Activated naive CD4-positive, alpha-beta T cell treated with anti-CD3 and anti-CD28 coated beads, Interleukin-2, amount 50 U/mL, for 16 hours (primary cell): ENCODE measurements around the gene PELO.

Experiments used
- DNase-seq: peaks from one replicate; pipeline ENCODE4 v3.0.0-alpha.2; 2020

The PELO gene

DNA sequence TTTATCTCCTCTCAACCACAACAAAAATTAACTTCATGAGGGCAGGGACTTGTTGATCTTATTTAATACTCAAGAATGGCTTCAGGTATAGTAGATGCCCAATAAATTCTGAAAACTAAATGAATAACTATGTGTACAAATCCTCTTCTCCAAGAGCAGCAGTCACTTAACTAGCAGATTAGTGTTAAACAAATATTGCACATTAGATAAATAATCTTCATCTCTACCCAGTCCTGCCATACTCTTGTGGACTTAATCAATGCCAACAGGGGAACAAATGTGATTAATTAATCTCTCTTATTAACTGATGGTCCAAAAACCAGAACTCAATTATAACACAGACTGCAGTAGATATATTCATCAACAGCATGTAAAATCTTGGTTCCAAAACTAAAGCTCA is 15.0 kb upstream of the PELO start:
- DNase-seq = no peak

DNA sequence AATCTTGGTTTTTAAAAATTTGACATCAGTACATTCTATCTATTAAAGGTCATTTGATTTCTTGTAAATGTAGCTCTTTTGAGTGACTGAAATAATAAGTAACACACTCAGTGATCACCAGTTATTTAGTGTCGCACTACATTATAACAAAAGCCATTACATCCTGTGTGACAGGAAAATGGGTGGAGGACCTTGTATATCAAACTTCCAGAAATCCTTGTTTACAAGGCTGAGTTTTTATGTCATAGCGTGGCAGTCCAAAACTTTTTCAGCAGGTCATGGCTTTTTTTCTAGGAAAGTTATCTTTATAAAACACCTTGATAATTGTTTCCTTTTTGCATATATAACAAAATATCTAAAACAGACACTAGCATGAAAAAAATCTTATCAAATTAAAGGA is 14.4 kb upstream of the PELO start:
- DNase-seq = no peak

GRCh38 chr5:52774005-52774410 is 13.7 kb upstream of the PELO start:
- no peak for DNase-seq

GRCh38 chr5:52776116-52776515 is 11.6 kb upstream of the PELO start:
- no peak for DNase-seq

GRCh38 chr5:52777186-52777585 is 10.5 kb upstream of the PELO start:
- no peak for DNase-seq

- DNase-seq = no peak
These were observed 8.9 kb upstream of the PELO start for GRCh38 chr5:52778781-52779180.

DNA sequence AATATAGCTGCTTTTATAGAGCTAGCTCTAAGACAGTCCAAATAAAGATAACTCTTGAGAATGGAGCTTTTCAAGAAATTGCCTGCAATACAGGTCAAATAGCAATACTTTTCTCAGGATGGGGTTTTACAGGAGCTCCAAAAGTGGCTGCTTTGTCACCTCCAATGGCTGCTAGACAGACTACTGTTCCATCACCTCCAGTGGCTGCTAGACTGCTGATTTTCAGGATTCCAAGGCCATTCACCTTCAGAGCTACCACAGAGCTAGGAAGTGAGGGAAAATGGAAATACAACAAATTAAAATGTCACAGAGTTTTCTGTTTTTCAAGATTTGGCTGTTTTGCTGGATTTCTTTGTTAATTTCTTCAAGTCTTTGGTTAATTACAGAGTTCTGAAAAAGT is 8.5 kb upstream of the PELO start:
- DNase-seq = no peak

- no peak for DNase-seq
These were observed 4.3 kb upstream of the PELO start for GRCh38 chr5:52783226-52783959.

- DNase-seq = no peak
These were observed 3.0 kb upstream of the PELO start for GRCh38 chr5:52784737-52785136.

DNA sequence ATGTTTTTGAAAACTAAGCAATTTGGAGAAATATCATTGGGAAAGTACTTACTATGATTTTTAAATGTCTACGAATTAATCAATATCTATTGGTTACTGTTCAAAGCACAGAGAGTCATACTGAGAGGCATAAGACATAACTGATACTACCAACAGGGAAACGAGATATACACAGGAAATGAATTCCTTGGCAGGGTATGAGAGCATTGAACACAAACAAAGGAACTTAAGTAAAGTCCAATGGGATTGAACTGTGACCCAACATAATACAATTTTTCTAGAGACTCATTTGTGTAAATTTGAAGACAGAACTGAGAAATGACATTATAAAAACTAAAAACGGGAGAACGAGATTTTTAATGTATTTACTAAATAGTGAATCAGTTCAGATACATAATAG is 1.3 kb upstream of the PELO start:
- DNase-seq = no peak

DNA sequence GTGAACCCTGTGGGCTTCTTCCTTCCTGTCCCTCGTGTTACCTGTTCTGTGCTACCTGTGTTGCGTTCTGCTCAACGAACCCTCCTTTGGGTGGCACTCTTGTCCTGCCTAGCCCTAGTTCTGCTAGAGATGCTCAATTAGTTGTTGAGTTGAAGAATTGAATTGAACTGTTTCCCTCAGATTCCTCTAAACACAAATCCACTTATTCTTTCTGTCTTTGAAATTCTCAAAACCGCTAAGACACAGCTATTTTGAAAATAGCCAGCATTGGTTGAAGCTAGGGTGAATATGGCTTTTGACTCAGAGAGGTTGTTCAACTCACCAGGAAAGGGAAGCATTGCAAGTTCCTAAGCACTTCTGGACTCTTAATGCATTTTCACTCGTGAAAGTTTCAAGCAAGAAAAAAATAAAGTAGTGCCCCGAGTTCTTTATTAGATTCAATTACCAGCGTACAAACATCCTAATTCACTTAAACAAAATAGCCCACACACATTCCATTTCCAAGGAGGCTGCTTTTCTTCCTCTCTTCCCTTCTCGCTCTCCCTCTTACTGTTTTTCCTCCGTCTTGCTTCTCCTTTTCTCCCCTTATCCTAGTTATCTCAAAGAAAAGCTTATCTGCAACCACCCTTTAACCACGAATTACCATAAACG is 642 bp upstream of the PELO start:
- peak; percentile 36 for DNase-seq

GRCh38 chr5:52788505-52788821 is 747 bp downstream of the PELO start:
- no peak for DNase-seq

GRCh38 chr5:52789378-52789777 is 1.7 kb downstream of the PELO start:
- no peak for DNase-seq

DNA sequence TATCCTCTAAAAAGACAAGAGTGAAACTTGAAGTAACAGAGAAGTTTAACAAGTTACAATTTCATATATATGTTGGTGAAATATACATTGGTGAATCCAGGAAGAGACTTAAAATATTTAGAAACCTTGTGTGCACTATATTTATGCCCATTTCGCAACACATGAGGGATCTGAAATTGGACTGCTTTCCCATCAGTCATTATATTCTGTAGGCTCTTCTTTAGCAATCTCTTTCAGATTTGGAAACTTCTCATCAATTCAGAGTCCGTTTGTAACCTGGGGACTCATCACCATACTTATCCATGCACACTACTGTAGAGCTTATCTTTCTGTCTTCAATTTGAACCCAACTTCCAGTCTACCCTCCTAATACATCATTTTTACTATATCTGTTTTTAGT is 2.1 kb downstream of the PELO start:
- no peak for DNase-seq

GRCh38 chr5:52791366-52791765 is 3.6 kb downstream of the PELO start:
- no peak for DNase-seq

GRCh38 chr5:52794519-52794918 is 6.8 kb downstream of the PELO start:
- DNase-seq = no peak

GRCh38 chr5:52796031-52796430 is 8.3 kb downstream of the PELO start:
- no peak for DNase-seq

DNA sequence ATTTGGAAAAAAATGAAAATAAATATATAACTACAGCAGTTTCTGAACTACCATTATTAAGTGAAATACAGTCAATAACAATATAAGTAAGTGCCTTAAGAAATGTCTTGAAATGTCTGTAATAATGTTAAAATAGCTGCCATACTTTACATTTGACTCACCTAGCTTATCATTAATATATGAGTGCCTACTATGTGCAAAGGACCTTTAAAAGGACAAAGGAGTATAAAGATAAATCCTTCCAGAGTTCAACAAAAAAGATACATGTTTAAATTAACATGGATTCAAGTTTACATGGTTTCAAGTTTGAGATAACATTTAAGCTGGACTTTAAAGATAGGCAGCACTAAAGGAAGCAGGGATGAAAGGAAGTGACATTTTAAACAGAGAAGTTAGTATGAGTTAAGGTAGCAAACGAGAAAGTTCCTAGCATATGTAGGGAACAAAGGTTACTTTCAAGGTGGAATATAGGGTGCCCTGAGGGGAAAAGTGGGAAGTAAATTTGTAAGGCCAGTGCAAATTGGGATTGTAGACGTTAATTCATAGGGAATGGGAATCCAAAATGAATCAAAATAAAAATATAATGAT is 8.9 kb downstream of the PELO start:
- DNase-seq = no peak

DNA sequence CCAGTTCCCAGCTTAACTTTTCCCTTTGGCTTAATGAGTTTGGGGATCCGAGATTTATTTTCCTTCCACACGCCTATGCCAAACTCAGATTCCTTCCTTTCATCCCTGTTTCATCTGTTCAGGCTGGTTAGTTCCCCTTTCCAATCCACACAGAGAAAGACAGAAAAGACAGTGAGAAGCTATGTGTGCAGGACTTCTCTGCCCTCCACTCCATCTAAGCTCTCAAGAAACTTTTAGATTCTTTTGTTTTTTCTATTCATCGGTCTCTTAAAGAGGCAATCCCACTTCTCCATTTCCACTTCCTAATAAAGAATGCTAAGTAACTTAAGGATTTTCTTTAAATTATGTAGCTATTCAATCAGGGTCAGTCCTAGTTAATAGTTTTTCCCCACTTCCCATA is 11.2 kb downstream of the PELO start:
- no peak for DNase-seq

DNA sequence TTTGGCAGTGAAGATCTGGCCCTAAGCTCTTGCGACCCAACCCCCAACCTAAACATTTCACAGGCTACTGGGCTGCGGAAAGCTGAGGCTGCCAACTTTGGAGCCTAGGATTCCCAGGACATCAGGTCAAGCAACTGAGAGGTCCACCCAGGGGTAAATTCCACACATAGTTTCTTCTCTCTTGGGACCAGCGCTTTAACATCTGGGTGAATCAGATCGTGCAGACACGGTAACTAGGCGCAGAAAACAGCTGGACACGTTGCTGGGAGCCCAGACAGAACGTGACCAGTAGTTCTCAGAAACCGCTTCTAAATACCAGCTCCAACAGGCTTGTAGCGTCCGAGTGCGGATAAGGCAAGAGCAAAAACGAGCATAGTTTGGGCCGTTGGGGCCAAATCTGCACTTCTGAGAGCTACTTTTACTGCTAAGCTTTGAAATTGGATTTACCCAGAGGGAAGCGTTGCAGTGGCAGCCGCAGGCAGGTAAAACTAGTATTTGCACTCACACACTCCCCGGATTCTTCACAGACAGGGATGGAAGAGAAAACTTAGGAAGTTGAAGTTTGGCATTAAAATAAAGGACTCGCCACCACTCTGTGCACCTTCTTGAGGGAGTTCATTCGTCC is 11.8 kb downstream of the PELO start:
- DNase-seq = no peak

GRCh38 chr5:52799983-52800393 is 12.3 kb downstream of the PELO start:
- peak; percentile 97 for DNase-seq

DNA sequence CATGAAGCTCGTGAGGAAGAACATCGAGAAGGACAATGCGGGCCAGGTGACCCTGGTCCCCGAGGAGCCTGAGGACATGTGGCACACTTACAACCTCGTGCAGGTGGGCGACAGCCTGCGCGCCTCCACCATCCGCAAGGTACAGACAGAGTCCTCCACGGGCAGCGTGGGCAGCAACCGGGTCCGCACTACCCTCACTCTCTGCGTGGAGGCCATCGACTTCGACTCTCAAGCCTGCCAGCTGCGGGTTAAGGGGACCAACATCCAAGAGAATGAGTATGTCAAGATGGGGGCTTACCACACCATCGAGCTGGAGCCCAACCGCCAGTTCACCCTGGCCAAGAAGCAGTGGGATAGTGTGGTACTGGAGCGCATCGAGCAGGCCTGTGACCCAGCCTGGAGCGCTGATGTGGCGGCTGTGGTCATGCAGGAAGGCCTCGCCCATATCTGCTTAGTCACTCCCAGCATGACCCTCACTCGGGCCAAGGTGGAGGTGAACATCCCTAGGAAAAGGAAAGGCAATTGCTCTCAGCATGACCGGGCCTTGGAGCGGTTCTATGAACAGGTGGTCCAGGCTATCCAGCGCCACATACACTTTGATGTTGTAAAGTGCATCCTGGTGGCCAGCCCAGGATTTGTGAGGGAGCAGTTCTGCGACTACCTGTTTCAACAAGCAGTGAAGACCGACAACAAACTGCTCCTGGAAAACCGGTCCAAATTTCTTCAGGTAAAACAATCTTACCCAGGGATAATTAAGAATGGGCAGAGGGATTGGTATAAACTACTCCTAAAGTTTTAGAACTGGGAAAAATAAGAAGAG is 12.9 kb downstream of the PELO start:
- DNase-seq = peak; percentile 55

DNA sequence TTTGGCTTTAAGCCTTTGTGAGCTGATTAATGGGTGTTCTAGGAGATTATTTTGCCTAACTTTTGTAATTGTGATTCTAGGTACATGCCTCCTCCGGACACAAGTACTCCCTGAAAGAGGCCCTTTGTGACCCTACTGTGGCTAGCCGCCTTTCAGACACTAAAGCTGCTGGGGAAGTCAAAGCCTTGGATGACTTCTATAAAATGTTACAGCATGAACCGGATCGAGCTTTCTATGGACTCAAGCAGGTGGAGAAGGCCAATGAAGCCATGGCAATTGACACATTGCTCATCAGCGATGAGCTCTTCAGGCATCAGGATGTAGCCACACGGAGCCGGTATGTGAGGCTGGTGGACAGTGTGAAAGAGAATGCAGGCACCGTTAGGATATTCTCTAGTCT is 13.6 kb downstream of the PELO start:
- DNase-seq = no peak
